Sigmoid colon (tissue), 4 donors: ENCODE measurements around the gene GABARAP.

Experiments used
- EP300 ChIP-seq, 4 donors: sonication (generic); formaldehyde crosslinking; IDR thresholded peaks; one replicate each; pipeline ENCODE4 v1.6.1; 2017; ENCODE audit warnings: antibody characterized with exemption in 4 of 4
- POLR2A ChIP-seq, 2 donors: fragments of 450-650 bp; IDR thresholded peaks; one replicate each; pipeline ENCODE4 v1.6.1; 2016; ENCODE audit warnings: antibody characterized with exemption in 2 of 2, mild to moderate bottlenecking in 2 of 2, moderate library complexity in 2 of 2
- POLR2AphosphoS5 ChIP-seq, 4 donors: sonication (generic); formaldehyde crosslinking; IDR thresholded peaks; one replicate each; pipeline ENCODE4 v1.6.1; 2017; ENCODE audit warnings: antibody characterized with exemption in 4 of 4
- TF ChIP-seq, protein P1 (sequence below), 4 experiments: fragments of 450-650 bp in 3 of 4; fragments of 200-600 bp in 1 of 4; IDR thresholded peaks; one replicate each; pipeline ENCODE4 v1.5.1; 2016 to 2019; ENCODE audit warnings: antibody characterized with exemption in 4 of 4, mild to moderate bottlenecking in 3 of 4, moderate library complexity in 2 of 4

DNA sequence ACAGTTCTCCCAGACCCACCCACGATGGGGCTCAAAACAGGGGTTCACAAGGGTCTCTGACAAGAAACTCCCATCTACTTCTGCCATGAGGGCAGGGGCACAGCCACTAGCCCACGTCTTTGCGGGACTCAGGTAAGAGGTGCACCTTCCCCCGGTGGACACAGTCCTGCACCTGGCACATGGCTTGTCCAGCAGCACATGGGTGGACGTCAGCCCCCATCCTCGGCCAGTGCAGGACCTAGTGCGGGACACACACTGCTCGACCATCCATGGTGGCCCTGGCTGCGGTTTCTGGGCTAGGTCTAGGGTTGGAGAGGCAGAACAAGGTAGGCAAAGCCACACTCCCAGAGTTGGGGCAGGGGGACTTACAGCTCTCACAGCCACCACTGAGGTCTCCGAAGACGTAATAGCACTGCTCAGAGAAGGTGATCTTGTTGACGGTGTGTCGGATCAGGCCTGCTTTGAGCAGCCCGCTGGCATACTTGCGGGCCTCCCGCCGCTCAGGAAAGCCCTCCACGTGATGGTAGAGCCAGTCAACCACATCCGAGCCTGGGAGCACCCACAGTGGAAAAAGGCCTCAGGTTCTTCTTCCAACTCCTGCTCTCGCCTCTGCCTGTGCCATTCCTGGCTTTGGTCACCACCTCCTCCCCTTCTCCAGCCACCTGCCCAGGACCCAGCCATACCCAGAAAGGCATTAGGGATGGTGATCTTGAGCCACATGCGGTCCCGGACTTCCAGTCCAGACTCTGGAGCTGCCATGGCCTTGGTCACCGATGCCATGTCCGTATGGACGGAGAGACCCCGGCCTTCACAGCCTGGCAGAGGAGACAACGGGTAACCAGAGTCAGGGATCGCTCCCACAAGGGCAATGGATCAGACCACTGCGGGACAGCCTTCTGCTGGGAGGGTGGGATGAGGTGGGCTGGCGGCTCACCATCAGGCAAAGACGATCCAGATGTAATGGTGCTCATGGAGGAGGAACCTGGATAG is 15.2 kb downstream of the GABARAP start:
- TF ChIP-seq, protein P1, sequence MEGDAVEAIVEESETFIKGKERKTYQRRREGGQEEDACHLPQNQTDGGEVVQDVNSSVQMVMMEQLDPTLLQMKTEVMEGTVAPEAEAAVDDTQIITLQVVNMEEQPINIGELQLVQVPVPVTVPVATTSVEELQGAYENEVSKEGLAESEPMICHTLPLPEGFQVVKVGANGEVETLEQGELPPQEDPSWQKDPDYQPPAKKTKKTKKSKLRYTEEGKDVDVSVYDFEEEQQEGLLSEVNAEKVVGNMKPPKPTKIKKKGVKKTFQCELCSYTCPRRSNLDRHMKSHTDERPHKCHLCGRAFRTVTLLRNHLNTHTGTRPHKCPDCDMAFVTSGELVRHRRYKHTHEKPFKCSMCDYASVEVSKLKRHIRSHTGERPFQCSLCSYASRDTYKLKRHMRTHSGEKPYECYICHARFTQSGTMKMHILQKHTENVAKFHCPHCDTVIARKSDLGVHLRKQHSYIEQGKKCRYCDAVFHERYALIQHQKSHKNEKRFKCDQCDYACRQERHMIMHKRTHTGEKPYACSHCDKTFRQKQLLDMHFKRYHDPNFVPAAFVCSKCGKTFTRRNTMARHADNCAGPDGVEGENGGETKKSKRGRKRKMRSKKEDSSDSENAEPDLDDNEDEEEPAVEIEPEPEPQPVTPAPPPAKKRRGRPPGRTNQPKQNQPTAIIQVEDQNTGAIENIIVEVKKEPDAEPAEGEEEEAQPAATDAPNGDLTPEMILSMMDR (IDR thresholded peaks at IDR 0.05) = no peak
- TF ChIP-seq POLR2A (IDR thresholded peaks at IDR 0.05) (no peak), POLR2AphosphoS5 (IDR thresholded peaks at IDR 0.05) (no peak), EP300 (IDR thresholded peaks at IDR 0.05) (no peak)
